ENCODE measurements around the gene IL4.
A peak's percentile ranks its signal among the peaks of the same experiment; 100 is the strongest.

Gene IL4

GRCh38 chr5:132673488-132673887 is 301 bp upstream of the IL4 start:
- H3K4me3 ChIP-seq (ENCODE audit: low read length) = no peak overlapping the region
- no peak for TF ChIP-seq ZNF274 (IDR thresholded peaks at IDR 0.05; ENCODE audit: low read depth, low read length)

GRCh38 chr5:132674671-132675506 is 1.1 kb downstream of the IL4 start:
- H3K4me3 ChIP-seq (ENCODE audit: low read length) = peak overlapping the region; percentile 8; the same call in 1 of the 2 replicates
- no peak for TF ChIP-seq ZNF274 (IDR thresholded peaks at IDR 0.05; ENCODE audit: low read depth, low read length)

- H3K4me3 ChIP-seq (ENCODE audit: low read length) = no peak overlapping the region
- TF ChIP-seq ZNF274 (IDR thresholded peaks at IDR 0.05; ENCODE audit: low read depth, low read length) = no peak
Observed at GRCh38 chr5:132675936-132676689, 2.3 kb downstream of the IL4 start.

- TF ChIP-seq ZNF274 (IDR thresholded peaks at IDR 0.05; ENCODE audit: low read depth, low read length) = no peak
- H3K4me3 ChIP-seq (ENCODE audit: low read length) = no peak overlapping the region
Observed at GRCh38 chr5:132677191-132677590, 3.4 kb downstream of the IL4 start.

GRCh38 chr5:132677682-132678400 is 4.1 kb downstream of the IL4 start:
- no peak overlapping the region for H3K4me3 ChIP-seq (ENCODE audit: low read length)
- no peak for TF ChIP-seq ZNF274 (IDR thresholded peaks at IDR 0.05; ENCODE audit: low read depth, low read length)

GRCh38 chr5:132678735-132679134 is 4.9 kb downstream of the IL4 start:
- no peak for TF ChIP-seq ZNF274 (IDR thresholded peaks at IDR 0.05; ENCODE audit: low read depth, low read length)
- H3K4me3 ChIP-seq (ENCODE audit: low read length) = no peak overlapping the region

- H3K4me3 ChIP-seq (ENCODE audit: low read length) = no peak overlapping the region
Observed at GRCh38 chr5:132679166-132679565, 5.4 kb downstream of the IL4 start.

GRCh38 chr5:132679717-132680380 is 6.1 kb downstream of the IL4 start:
- H3K4me3 ChIP-seq (ENCODE audit: low read length) = no peak overlapping the region
- TF ChIP-seq ZNF274 (IDR thresholded peaks at IDR 0.05; ENCODE audit: low read depth, low read length) = no peak

More at GRCh38 chr5:132679166-132679565, 5.4 kb downstream of the IL4 start:
- TF ChIP-seq ZNF274 (IDR thresholded peaks at IDR 0.05; ENCODE audit: low read depth, low read length) = no peak

- no peak for TF ChIP-seq ZNF274 (IDR thresholded peaks at IDR 0.05; ENCODE audit: low read depth, low read length)
Observed at GRCh38 chr5:132680780-132681475, 7.1 kb downstream of the IL4 start.

GRCh38 chr5:132681476-132681831 is 7.7 kb downstream of the IL4 start:
- TF ChIP-seq ZNF274 (IDR thresholded peaks at IDR 0.05; ENCODE audit: low read depth, low read length) = no peak
- no peak overlapping the region for H3K4me3 ChIP-seq (ENCODE audit: low read length)

More at GRCh38 chr5:132680780-132681475, 7.1 kb downstream of the IL4 start:
- H3K4me3 ChIP-seq (ENCODE audit: low read length) = no peak overlapping the region

GRCh38 chr5:132681983-132682382 is 8.2 kb downstream of the IL4 start:
- H3K4me3 ChIP-seq (ENCODE audit: low read length) = no peak overlapping the region
- no peak for TF ChIP-seq ZNF274 (IDR thresholded peaks at IDR 0.05; ENCODE audit: low read depth, low read length)

- no peak overlapping the region for H3K4me3 ChIP-seq (ENCODE audit: low read length)
- TF ChIP-seq ZNF274 (IDR thresholded peaks at IDR 0.05; ENCODE audit: low read depth, low read length) = no peak
Observed at GRCh38 chr5:132684491-132684890, 10.7 kb downstream of the IL4 start.

- TF ChIP-seq ZNF274 (IDR thresholded peaks at IDR 0.05; ENCODE audit: low read depth, low read length) = no peak
- H3K4me3 ChIP-seq (ENCODE audit: low read length) = no peak overlapping the region
Observed at GRCh38 chr5:132684922-132685720, 11.3 kb downstream of the IL4 start.
